ENCODE results near the gene ISG20L2. TPM values are rescaled to one million over a fixed set of nuclear protein-coding genes. Genes with fewer than 3 reads are reported as not detected.

Gene ISG20L2
- total RNA-seq, 1 donor from 2014 or later: 23.7 TPM

DNA sequence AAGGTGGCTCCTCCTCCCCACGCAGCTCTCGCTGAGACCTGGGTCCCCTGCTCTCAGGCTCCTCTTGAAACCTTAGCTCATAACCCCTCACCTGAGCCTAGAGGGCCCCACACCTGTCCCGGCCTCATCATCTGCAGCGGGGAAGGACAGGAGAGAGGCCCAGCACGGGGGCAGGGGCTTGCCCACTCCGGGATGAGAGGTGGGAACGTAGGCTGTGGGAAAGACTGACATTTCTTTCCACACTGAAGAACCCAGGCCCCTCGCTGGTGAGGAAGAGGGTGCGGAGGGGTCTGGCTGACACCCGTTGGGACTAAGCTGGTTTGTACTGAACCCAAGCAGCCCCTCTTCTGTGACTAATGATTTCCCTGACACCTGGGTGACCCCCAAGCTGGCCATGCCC is 37.4 kb downstream of the ISG20L2 start:
- peaks cover 1% of the 10 kb centered on the region for H3K27me3 Mint-ChIP-seq (ENCODE audit: low read depth)
- TF ChIP-seq, protein P1, sequence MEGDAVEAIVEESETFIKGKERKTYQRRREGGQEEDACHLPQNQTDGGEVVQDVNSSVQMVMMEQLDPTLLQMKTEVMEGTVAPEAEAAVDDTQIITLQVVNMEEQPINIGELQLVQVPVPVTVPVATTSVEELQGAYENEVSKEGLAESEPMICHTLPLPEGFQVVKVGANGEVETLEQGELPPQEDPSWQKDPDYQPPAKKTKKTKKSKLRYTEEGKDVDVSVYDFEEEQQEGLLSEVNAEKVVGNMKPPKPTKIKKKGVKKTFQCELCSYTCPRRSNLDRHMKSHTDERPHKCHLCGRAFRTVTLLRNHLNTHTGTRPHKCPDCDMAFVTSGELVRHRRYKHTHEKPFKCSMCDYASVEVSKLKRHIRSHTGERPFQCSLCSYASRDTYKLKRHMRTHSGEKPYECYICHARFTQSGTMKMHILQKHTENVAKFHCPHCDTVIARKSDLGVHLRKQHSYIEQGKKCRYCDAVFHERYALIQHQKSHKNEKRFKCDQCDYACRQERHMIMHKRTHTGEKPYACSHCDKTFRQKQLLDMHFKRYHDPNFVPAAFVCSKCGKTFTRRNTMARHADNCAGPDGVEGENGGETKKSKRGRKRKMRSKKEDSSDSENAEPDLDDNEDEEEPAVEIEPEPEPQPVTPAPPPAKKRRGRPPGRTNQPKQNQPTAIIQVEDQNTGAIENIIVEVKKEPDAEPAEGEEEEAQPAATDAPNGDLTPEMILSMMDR (IDR thresholded peaks at IDR 0.05): no peak
- no peaks in the 10 kb centered on the region for H3K9me3 Mint-ChIP-seq (ENCODE audit: low read depth)
- no peak for DNase-seq (ENCODE audit: low spot score)
- no peak overlapping the region for H3K4me3 Mint-ChIP-seq (ENCODE audit: unreplicated experiment)
- H3K36me3 Mint-ChIP-seq (ENCODE audit: low read depth): no peaks in the 10 kb centered on the region
- peaks cover 54% of the 10 kb centered on the region for H3K4me1 Mint-ChIP-seq (ENCODE audit: low read depth)
- H3K27ac Mint-ChIP-seq (ENCODE audit: unreplicated experiment): no peak overlapping the region

DNA sequence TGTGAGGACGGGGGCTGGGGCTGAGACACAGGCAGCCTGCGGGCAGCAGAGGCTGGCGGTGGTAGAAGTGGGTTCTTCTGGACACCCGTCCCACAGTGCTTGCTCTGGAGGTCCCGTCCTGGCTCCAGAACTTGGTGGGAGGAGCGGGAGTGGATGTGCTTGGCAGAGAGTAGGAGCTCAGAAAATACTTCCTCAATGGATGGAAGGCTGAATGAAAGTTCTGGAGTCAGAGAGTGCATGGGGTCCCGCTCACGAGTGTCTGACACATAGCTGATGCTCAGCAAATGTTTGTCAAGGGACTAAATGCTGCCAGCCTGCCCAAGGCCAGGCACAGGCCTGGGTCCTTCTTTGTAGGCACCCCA is 37.9 kb downstream of the ISG20L2 start:
- Mint-ChIP-seq H3K4me1 (ENCODE audit: low read depth) (peaks cover 54% of the 10 kb centered on the region), H3K36me3 (ENCODE audit: low read depth) (no peaks in the 10 kb centered on the region), H3K4me3 (ENCODE audit: unreplicated experiment) (no peak overlapping the region), H3K9me3 (ENCODE audit: low read depth) (no peaks in the 10 kb centered on the region), H3K27me3 (ENCODE audit: low read depth) (peaks cover 1% of the 10 kb centered on the region), H3K27ac (ENCODE audit: unreplicated experiment) (no peak overlapping the region)
- TF ChIP-seq, protein P1 (IDR thresholded peaks at IDR 0.05): no peak
- no peak for DNase-seq (ENCODE audit: low spot score)

DNA sequence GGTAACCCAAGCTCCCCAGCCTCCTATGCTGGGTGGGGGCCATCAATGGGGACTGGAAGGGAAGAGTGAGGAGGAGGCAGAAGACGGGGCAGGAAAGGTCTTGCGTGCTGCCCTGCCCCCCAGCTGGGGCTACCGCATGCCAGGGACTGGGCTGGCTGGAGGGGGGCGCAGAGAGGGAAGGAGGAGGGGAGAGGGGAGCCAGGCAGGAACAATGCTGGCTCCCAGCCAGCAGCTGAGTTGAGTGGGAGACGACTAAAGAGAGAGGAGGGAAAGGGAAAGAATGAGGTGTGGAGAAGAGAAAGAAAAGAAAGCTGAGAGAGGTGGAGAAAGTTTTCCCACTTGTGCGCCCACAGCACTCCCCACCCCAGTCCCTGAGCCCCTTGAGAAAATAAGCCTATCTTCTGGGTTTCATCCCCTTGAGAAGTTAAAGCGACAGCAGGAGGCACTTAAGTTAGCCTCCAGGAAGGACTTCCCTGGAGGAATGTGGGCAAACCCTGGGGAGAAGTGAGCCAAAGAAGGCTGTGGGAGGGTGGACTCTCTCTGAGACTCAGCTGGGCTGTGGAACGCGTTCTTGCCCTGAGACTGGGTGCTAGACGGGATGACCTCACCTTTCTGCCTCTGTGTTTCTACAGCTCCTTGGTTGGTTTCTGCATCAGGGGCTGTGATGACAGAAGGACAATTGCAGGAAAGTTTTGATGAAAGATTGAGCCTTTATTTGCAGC is 38.5 kb downstream of the ISG20L2 start:
- Mint-ChIP-seq H3K4me1 (ENCODE audit: low read depth) (peaks cover 54% of the 10 kb centered on the region), H3K27ac (ENCODE audit: unreplicated experiment) (no peak overlapping the region)
- DNase-seq (ENCODE audit: low spot score): no peak

DNA sequence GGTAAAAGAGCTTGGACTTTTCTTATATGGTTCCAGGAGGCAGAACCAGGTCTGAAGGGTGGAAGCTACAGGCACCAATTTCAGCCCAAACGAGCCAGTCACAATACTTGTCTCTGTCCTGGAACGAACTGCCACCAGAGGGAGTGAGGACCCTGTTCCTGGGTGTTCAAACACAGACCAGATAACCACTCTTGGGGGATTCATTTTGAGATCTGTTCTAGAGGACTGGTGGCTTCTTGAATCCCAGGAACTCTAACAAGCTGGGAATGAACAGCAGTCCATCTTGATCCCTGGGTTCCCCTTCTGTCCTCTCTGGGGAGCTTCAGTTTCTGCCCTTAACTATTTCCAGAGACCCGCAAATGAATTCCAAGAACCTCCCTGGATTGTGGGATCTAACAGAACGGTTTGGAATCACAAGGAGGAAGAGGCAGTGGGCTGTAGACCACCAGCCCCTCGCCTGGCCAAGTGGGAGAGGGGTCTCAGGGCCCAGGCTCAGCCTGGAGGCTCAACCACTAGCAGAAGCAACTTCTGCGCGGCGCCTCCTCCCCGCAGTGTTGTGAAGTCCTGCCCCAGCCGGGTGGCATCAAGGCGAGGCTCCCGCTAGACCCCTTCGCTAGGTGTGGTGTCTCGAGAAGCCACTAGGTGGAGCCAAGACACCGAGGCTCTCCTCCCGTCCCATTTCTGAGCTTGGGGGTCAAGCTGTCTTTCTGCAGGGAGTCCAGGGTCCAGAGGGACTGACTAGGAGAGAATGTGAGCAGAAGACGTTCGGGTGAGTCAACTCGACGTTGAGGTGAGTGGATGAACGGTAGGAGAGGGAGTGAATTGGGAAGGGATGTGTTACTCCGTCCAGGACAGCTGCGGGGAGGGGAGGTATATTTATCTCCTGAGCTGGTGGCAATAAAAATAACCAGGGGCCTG is 39.3 kb downstream of the ISG20L2 start:
- peaks cover 50% of the 10 kb centered on the region for H3K4me1 Mint-ChIP-seq (ENCODE audit: low read depth)
- no peaks in the 10 kb centered on the region for H3K36me3 Mint-ChIP-seq (ENCODE audit: low read depth)
- H3K27ac Mint-ChIP-seq (ENCODE audit: unreplicated experiment): peak overlapping the region; percentile 45
- DNase-seq (ENCODE audit: low spot score): no peak
- no peaks in the 10 kb centered on the region for H3K9me3 Mint-ChIP-seq (ENCODE audit: low read depth)
- peaks cover 5% of the 10 kb centered on the region for H3K27me3 Mint-ChIP-seq (ENCODE audit: low read depth)
- TF ChIP-seq, protein P1 (IDR thresholded peaks at IDR 0.05): peak; percentile 90
- H3K4me3 Mint-ChIP-seq (ENCODE audit: unreplicated experiment): peak overlapping the region; percentile 64

More for the DNA sequence above, 38.5 kb downstream of the ISG20L2 start:
- peak overlapping the region; percentile 64 for H3K4me3 Mint-ChIP-seq (ENCODE audit: unreplicated experiment)
- TF ChIP-seq, protein P1 (IDR thresholded peaks at IDR 0.05): no peak
- H3K36me3 Mint-ChIP-seq (ENCODE audit: low read depth): no peaks in the 10 kb centered on the region
- H3K9me3 Mint-ChIP-seq (ENCODE audit: low read depth): no peaks in the 10 kb centered on the region
- peaks cover 1% of the 10 kb centered on the region for H3K27me3 Mint-ChIP-seq (ENCODE audit: low read depth)

DNA sequence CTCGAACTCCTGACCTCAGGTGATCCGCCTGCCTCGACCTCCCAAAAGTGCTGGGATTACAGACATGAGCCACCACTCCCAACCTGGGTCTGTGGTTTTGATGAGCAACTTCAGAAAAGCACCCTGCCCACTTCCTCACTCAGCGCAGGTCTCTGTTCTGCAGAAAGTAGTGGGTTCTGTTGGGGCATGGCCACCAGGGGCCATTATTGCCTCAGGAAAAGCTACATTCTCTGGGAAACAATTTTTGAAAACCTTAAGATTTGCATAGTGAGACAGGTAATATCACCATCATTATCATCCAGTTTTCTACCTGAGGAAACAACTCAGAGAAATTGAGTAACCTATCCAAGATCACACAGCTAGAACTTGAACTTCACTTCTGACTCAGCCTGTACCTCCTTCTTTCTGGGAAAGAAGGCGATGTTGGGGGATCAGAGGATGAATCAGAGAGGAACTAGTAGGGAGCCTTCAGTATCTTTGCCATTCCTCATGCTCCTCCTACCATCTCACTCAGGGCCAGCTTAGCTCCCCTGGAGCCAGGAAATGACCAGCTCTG is 44.3 kb downstream of the ISG20L2 start:
- DNase-seq (ENCODE audit: low spot score): no peak
- Mint-ChIP-seq H3K9me3 (ENCODE audit: low read depth) (no peaks in the 10 kb centered on the region), H3K27me3 (ENCODE audit: low read depth) (peaks cover 31% of the 10 kb centered on the region), H3K4me3 (ENCODE audit: unreplicated experiment) (no peak overlapping the region), H3K4me1 (ENCODE audit: low read depth) (peaks cover 5% of the 10 kb centered on the region), H3K36me3 (ENCODE audit: low read depth) (no peaks in the 10 kb centered on the region), H3K27ac (ENCODE audit: unreplicated experiment) (no peak overlapping the region)
- TF ChIP-seq, protein P1 (IDR thresholded peaks at IDR 0.05): peak; percentile 34

All from chondrocyte (in vitro differentiated cells).